Measurements from ENCODE around the gene LIN54. TPM values are rescaled to one million over a fixed set of nuclear protein-coding genes. Genes with fewer than 3 reads are reported as not detected.
A peak's percentile ranks its signal among the peaks of the same experiment; 100 is the strongest.

The LIN54 gene
- total RNA-seq, 2 donors from 2014 or later, result 8.3 to 9.0 TPM

GRCh38 chr4:82900066-82900410 is 110.6 kb downstream of the LIN54 start:
- no peak for DNase-seq (ENCODE audit: low spot score)
- intact Hi-C loops (cut with DNase I), result no loop called here

- intact Hi-C loops (cut with DNase I), result no loop called here
- no peak for DNase-seq (ENCODE audit: low spot score)
These were observed 111.1 kb downstream of the LIN54 start for GRCh38 chr4:82899374-82900065.

- intact Hi-C loops (cut with DNase I), result no loop called here
- peak; percentile 31 for DNase-seq (ENCODE audit: low spot score)
These were observed 112.0 kb downstream of the LIN54 start for GRCh38 chr4:82898322-82899243.

GRCh38 chr4:82896755-82897154 is 113.9 kb downstream of the LIN54 start:
- DNase-seq (ENCODE audit: low spot score), result no peak
- intact Hi-C loops (cut with DNase I), result no loop called here

- DNase-seq (ENCODE audit: low spot score), result no peak
- intact Hi-C loops (cut with DNase I), result no loop called here
These were observed 116.7 kb downstream of the LIN54 start for GRCh38 chr4:82893942-82894341.

- intact Hi-C loops (cut with DNase I), result no loop called here
- DNase-seq (ENCODE audit: low spot score), result no peak
These were observed 118.2 kb downstream of the LIN54 start for GRCh38 chr4:82892467-82892802.

- intact Hi-C loops (cut with DNase I), result no loop called here
- no peak for DNase-seq (ENCODE audit: low spot score)
These were observed 118.7 kb downstream of the LIN54 start for GRCh38 chr4:82891707-82892466.

- intact Hi-C loops (cut with DNase I), result no loop called here
- DNase-seq (ENCODE audit: low spot score), result peak; percentile 99
These were observed 119.5 kb downstream of the LIN54 start, which contains the start of gene SEC31A for GRCh38 chr4:82890901-82891706. TSS of gene SEC31A (minus strand) at chr4:82891153. CDS start at chr4:82881936, 9,217 bp downstream.

GRCh38 chr4:82890528-82890900 is 120.1 kb downstream of the LIN54 start:
- intact Hi-C loops (cut with DNase I), result no loop called here
- DNase-seq (ENCODE audit: low spot score), result no peak

- intact Hi-C loops (cut with DNase I), result loop anchor here in 1 of 2 donors (10.0 kb wide), 1 partner anchor 424 kb away; no protein-coding TSS in a partner anchor
- DNase-seq (ENCODE audit: low spot score), result no peak
These were observed 121.3 kb downstream of the LIN54 start for GRCh38 chr4:82889287-82889686.

- no peak for DNase-seq (ENCODE audit: low spot score)
- intact Hi-C loops (cut with DNase I), result loop anchor here in 1 of 2 donors (10.0 kb wide), 1 partner anchor 422 kb away; no protein-coding TSS in a partner anchor
These were observed 124.3 kb downstream of the LIN54 start for GRCh38 chr4:82886147-82886942.

GRCh38 chr4:82885410-82885809 is 125.2 kb downstream of the LIN54 start:
- DNase-seq (ENCODE audit: low spot score), result no peak
- intact Hi-C loops (cut with DNase I), result loop anchor here in 1 of 2 donors (10.0 kb wide), 1 partner anchor 421 kb away; no protein-coding TSS in a partner anchor

Other genes starting within 250 kb of the LIN54 start
- 10 to 100 TPM; 11.9 to 16.7 TPM for gene SCD5, start 212.0 kb downstream of the LIN54 start, total RNA-seq
- 100 to 1,000 TPM; 287 to 309 TPM for gene SEC31A, start 119.7 kb downstream of the LIN54 start, total RNA-seq
- 1 to 10 TPM; 2.9 to 4.4 TPM for gene THAP9, start 110.1 kb downstream of the LIN54 start, total RNA-seq
- gene COPS4, start 24.4 kb upstream of the LIN54 start, total RNA-seq, result 10 to 100 TPM; 36.2 to 39.5 TPM
- 1 to 10 TPM; 3.8 to 4.6 TPM for gene PLAC8, start 103.9 kb upstream of the LIN54 start, total RNA-seq

Data from posterior vena cava (tissue), 2 donors.